Hepatocyte (in vitro differentiated cells): ENCODE results near the gene EEF1AKMT3.

ENCODE experiments used
- EZH2 ChIP-seq: fragments of 200-600 bp; sonication (generic); IDR thresholded peaks from 2 replicates; pipeline ENCODE4 v1.6.1; 2016; ENCODE audit warnings: antibody characterized with exemption, mild to moderate bottlenecking, borderline replicate concordance
- EZH2phosphoT487 ChIP-seq: fragments of 200-600 bp; sonication (generic); IDR thresholded peaks from one replicate; pipeline ENCODE4 v1.6.1; 2018; ENCODE audit warnings: antibody characterized with exemption, mild to moderate bottlenecking, low read depth, moderate library complexity; ENCODE audit not compliant: unreplicated experiment, severe bottlenecking
- TF ChIP-seq, protein P1 (sequence below): fragments of 200-600 bp; sonication (generic); IDR thresholded peaks from 2 replicates; pipeline ENCODE4 v1.5.1; 2016; ENCODE audit warnings: antibody characterized with exemption, mild to moderate bottlenecking; ENCODE audit not compliant: poor library complexity

DNA sequence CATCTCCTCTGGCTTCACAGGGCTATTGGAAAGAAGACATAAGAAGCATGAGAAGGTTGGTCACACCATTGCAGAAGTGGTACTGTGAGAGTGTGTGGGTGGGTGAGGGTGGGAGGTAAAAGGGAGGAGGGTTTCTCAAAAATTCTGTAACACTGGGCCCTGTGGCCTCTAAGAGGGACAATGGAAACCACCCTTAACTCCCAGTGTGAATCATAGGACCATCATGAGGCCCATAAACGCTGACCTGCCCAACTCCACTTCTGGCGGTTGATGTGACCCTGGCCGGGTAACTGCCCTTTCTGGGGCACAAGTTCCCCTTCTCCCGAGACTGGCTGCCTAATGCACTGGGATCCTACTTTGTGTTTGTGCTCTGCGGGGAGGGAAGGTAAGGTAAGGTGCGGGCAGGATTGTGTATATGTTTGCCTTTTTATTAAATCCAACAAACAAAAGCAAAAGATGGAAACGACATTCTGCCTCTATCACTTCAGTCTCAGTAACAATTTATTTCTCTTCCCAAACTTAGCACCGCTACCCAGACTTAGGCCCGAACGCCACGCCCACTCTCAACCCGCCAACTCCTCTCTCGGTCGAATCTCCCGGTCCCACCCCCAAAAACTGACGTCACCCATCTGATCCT lies 1.1 kb upstream of the EEF1AKMT3 start:
- TF ChIP-seq, protein P1, sequence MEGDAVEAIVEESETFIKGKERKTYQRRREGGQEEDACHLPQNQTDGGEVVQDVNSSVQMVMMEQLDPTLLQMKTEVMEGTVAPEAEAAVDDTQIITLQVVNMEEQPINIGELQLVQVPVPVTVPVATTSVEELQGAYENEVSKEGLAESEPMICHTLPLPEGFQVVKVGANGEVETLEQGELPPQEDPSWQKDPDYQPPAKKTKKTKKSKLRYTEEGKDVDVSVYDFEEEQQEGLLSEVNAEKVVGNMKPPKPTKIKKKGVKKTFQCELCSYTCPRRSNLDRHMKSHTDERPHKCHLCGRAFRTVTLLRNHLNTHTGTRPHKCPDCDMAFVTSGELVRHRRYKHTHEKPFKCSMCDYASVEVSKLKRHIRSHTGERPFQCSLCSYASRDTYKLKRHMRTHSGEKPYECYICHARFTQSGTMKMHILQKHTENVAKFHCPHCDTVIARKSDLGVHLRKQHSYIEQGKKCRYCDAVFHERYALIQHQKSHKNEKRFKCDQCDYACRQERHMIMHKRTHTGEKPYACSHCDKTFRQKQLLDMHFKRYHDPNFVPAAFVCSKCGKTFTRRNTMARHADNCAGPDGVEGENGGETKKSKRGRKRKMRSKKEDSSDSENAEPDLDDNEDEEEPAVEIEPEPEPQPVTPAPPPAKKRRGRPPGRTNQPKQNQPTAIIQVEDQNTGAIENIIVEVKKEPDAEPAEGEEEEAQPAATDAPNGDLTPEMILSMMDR, result no peak
- TF ChIP-seq EZH2 (no peak), EZH2phosphoT487 (no peak)
